ENCODE data around the gene OR8B2.
"Not testable (repeated sequence)": the region's sequence is repeated elsewhere in the genome, so short reads cannot be mapped to it uniquely, and the experiment has no call there.

Gene OR8B2

DNA sequence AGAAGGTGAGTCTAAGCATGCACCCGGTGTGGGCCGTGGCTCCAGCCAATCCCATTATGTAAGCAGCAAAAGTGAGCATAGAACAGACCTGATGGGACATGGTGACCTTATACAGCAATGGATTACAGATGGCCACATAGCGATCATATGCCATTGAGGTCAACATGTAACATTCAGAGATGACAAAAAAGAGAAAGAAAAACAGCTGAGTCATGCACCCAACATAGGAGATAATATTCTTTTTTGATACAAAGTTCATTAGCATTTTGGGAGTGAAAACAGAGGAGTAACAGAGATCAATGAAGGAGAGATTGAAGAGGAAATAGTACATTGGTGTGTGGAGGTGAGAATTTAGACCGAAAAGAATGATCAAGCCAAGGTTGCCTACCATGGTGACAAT lies 12.5 kb upstream of the OR8B2 start:
- not testable (repeated sequence) for H3K27me3 ChIP-seq (replicated peaks; ENCODE audit: control insufficient read depth, insufficient read depth, low read length, poor library complexity, severe bottlenecking)

DNA sequence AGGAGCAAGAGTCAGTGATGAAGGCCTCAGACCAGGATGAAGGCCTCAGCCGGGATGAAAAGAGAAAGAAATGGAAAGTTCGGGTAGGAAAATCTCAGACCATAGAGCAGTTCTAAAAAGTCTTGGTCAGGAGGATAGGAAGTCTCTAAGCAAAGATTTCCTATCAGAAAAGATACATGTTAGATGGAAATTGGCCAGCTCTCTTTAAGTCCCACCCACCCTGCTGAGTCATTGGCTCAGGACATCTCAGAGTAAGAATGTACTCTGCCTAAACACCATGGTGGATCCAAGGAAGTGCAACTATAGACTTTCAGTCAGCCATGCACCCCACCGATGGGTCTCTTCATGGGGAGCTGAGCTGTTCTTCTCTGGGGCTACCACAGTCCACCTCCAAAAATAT lies 10.1 kb upstream of the OR8B2 start:
- no peaks in the 10 kb centered on the region for H3K36me3 ChIP-seq (ENCODE audit: control insufficient read depth, insufficient read depth, low read length)
- no peak overlapping the region for H3K27ac ChIP-seq (ENCODE audit: insufficient read depth, low read length, poor library complexity, severe bottlenecking)
- H3K27me3 ChIP-seq (replicated peaks; ENCODE audit: control insufficient read depth, insufficient read depth, low read length, poor library complexity, severe bottlenecking): no peaks in the 10 kb centered on the region
- no peak overlapping the region for H3K4me3 ChIP-seq (ENCODE audit: insufficient read depth, low read depth, low read length, poor library complexity, severe bottlenecking)
- H3K4me1 ChIP-seq (ENCODE audit: control insufficient read depth, insufficient read depth, low read length, poor library complexity, severe bottlenecking): no peaks in the 10 kb centered on the region
- no peak for DNase-seq
- no peaks in the 10 kb centered on the region for H3K9me3 ChIP-seq (ENCODE audit: control insufficient read depth, low read length)

More for the DNA sequence above, 12.5 kb upstream of the OR8B2 start:
- not testable (repeated sequence) for H3K4me1 ChIP-seq (ENCODE audit: control insufficient read depth, insufficient read depth, low read length, poor library complexity, severe bottlenecking); H3K27ac ChIP-seq (ENCODE audit: insufficient read depth, low read length, poor library complexity, severe bottlenecking); H3K9me3 ChIP-seq (ENCODE audit: control insufficient read depth, low read length); H3K36me3 ChIP-seq (ENCODE audit: control insufficient read depth, insufficient read depth, low read length); DNase-seq; H3K4me3 ChIP-seq (ENCODE audit: insufficient read depth, low read depth, low read length, poor library complexity, severe bottlenecking)

DNA sequence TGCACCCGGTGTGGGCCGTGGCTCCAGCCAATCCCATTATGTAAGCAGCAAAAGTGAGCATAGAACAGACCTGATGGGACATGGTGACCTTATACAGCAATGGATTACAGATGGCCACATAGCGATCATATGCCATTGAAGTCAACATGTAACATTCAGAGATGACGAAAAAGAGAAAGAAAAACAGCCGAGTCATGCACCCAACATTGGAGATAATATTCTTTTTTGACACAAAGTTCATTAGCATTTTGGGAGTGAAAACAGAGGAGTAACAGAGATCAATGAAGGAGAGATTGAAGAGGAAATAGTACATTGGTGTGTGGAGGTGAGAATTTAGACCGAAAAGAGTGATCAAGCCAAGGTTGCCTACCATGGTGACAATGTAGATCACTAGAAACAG lies 1.4 kb downstream of the OR8B2 start:
- not testable (repeated sequence) for H3K4me1 ChIP-seq (ENCODE audit: control insufficient read depth, insufficient read depth, low read length, poor library complexity, severe bottlenecking); H3K27me3 ChIP-seq (replicated peaks; ENCODE audit: control insufficient read depth, insufficient read depth, low read length, poor library complexity, severe bottlenecking); H3K27ac ChIP-seq (ENCODE audit: insufficient read depth, low read length, poor library complexity, severe bottlenecking); H3K36me3 ChIP-seq (ENCODE audit: control insufficient read depth, insufficient read depth, low read length); H3K4me3 ChIP-seq (ENCODE audit: insufficient read depth, low read depth, low read length, poor library complexity, severe bottlenecking); H3K9me3 ChIP-seq (ENCODE audit: control insufficient read depth, low read length); DNase-seq

DNA sequence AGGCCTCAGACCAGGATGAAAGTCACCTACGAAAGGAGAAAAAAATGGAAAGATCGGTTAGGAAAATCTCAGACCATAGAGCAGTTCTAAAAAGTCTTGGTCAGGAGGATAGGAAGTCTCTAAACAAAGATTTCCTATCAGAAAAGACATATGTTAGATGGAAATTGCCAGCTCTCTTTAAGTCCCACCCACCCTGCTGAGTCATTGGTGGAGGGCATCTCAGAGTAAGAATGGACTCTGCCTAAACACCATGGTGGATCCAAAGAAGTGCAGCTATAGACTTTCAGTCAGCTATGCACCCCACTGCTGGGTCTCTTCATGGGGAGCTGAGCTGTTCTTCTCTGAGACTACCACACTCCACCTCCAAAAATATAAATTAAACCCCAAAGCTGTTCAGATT lies 3.7 kb downstream of the OR8B2 start:
- no peaks in the 10 kb centered on the region for H3K27me3 ChIP-seq (replicated peaks; ENCODE audit: control insufficient read depth, insufficient read depth, low read length, poor library complexity, severe bottlenecking)
- no peaks in the 10 kb centered on the region for H3K36me3 ChIP-seq (ENCODE audit: control insufficient read depth, insufficient read depth, low read length)
- no peak overlapping the region for H3K4me3 ChIP-seq (ENCODE audit: insufficient read depth, low read depth, low read length, poor library complexity, severe bottlenecking)
- DNase-seq: no peak
- H3K27ac ChIP-seq (ENCODE audit: insufficient read depth, low read length, poor library complexity, severe bottlenecking): no peak overlapping the region
- H3K4me1 ChIP-seq (ENCODE audit: control insufficient read depth, insufficient read depth, low read length, poor library complexity, severe bottlenecking): no peaks in the 10 kb centered on the region
- H3K9me3 ChIP-seq (ENCODE audit: control insufficient read depth, low read length): no peaks in the 10 kb centered on the region

DNA sequence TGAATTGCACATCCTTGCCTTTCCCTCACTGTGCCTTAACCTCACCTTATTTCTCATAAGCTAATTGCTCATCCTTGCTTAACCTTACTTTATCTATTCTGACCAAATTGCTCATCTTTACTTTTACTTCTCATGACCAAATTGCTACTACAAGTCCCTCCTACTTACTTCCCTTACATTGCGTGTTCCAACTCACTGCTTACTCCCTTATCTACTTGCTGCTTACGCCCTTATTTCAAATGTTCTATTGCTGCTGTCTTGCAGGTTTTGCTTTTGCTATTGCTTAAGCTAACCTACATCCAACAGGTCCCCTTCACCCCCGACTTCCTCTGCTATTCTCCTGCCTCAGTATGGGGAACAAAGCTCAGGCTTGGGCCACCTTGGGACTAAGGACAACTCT lies 8.0 kb downstream of the OR8B2 start:
- no peak for DNase-seq
- H3K27ac ChIP-seq (ENCODE audit: insufficient read depth, low read length, poor library complexity, severe bottlenecking): no peak overlapping the region
- no peaks in the 10 kb centered on the region for H3K36me3 ChIP-seq (ENCODE audit: control insufficient read depth, insufficient read depth, low read length)
- H3K27me3 ChIP-seq (replicated peaks; ENCODE audit: control insufficient read depth, insufficient read depth, low read length, poor library complexity, severe bottlenecking): no peaks in the 10 kb centered on the region
- no peak overlapping the region for H3K4me3 ChIP-seq (ENCODE audit: insufficient read depth, low read depth, low read length, poor library complexity, severe bottlenecking)
- no peaks in the 10 kb centered on the region for H3K9me3 ChIP-seq (ENCODE audit: control insufficient read depth, low read length)
- no peaks in the 10 kb centered on the region for H3K4me1 ChIP-seq (ENCODE audit: control insufficient read depth, insufficient read depth, low read length, poor library complexity, severe bottlenecking)

DNA sequence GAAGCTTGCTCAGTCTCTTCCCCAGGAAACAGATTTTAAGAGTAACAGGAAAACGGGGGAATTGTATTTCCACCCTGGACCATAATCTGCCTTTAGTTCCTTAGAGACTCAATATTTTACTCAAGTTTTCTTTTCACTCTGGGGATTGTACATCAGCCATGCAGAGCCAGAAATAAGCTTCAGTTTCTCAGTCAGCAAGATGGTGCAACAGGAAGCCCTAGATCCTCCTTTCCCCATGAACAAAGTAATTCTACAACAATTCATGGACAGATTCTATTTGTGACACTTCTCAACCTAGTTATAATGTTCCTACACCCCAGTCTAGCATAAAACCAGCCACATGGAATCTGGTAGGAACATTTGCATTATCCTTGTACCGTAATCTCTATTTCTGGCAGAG lies 24.7 kb downstream of the OR8B2 start:
- H3K4me1 ChIP-seq (ENCODE audit: control insufficient read depth, insufficient read depth, low read length, poor library complexity, severe bottlenecking): no peaks in the 10 kb centered on the region
- no peaks in the 10 kb centered on the region for H3K27me3 ChIP-seq (replicated peaks; ENCODE audit: control insufficient read depth, insufficient read depth, low read length, poor library complexity, severe bottlenecking)
- H3K4me3 ChIP-seq (ENCODE audit: insufficient read depth, low read depth, low read length, poor library complexity, severe bottlenecking): no peak overlapping the region
- H3K36me3 ChIP-seq (ENCODE audit: control insufficient read depth, insufficient read depth, low read length): no peaks in the 10 kb centered on the region
- H3K27ac ChIP-seq (ENCODE audit: insufficient read depth, low read length, poor library complexity, severe bottlenecking): no peak overlapping the region
- no peaks in the 10 kb centered on the region for H3K9me3 ChIP-seq (ENCODE audit: control insufficient read depth, low read length)
- no peak for DNase-seq

DNA sequence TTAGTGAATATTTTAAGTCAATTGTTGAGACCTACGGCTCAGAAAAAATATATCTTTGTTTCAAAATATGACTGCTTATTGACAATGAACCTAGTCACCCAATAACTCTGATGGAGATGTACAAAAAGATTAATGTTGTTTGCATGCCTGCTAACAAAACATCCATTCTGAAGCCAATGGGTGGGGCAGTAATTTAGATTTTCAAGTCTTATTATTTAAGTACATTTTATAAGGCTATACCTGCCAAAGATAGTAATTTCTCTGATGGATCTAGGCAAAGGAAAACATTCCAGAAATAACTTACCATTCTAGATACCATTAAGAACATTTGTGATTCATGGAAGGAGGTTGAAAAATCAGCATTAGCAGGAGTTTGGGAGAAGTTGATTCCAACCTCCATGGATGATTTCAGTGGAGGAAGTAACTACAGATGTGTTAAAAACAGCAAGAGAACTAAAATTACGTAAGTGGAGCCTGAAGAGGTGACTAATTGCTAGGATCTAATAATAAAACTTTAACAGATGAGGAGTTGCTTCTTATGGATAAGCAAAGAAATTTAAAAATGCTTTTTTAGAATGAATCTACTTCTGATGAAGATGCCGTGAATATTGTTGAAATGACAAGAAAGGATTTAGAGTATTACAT lies 37.9 kb downstream of the OR8B2 start:
- Histone ChIP-seq H3K36me3 (ENCODE audit: control insufficient read depth, insufficient read depth, low read length) (no peaks in the 10 kb centered on the region), H3K4me1 (ENCODE audit: control insufficient read depth, insufficient read depth, low read length, poor library complexity, severe bottlenecking) (no peaks in the 10 kb centered on the region), H3K27ac (ENCODE audit: insufficient read depth, low read length, poor library complexity, severe bottlenecking) (no peak overlapping the region), H3K27me3 (replicated peaks; ENCODE audit: control insufficient read depth, insufficient read depth, low read length, poor library complexity, severe bottlenecking) (no peaks in the 10 kb centered on the region), H3K9me3 (ENCODE audit: control insufficient read depth, low read length) (no peaks in the 10 kb centered on the region), H3K4me3 (ENCODE audit: insufficient read depth, low read depth, low read length, poor library complexity, severe bottlenecking) (no peak overlapping the region)
- DNase-seq: no peak

DNA sequence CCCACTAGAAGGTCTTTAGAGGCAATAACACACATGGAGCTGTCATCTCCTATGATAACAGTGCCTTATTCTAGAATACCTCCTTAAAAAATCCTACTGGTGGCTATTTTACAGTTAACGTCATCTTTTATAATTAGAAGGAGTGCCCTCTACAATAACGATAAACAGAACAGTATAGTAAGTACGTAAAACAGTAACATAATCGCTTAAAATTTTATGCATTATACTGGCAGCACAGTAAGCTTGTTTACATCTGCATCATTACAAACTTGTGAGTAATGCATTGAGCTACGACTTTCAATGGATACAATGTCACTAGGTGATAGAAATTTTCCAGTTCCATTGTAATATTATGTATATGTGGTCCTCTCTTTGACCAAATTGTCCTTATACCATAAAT lies 40.0 kb downstream of the OR8B2 start:
- Histone ChIP-seq H3K36me3 (ENCODE audit: control insufficient read depth, insufficient read depth, low read length) (no peaks in the 10 kb centered on the region), H3K27me3 (replicated peaks; ENCODE audit: control insufficient read depth, insufficient read depth, low read length, poor library complexity, severe bottlenecking) (no peaks in the 10 kb centered on the region), H3K27ac (ENCODE audit: insufficient read depth, low read length, poor library complexity, severe bottlenecking) (no peak overlapping the region), H3K4me1 (ENCODE audit: control insufficient read depth, insufficient read depth, low read length, poor library complexity, severe bottlenecking) (no peaks in the 10 kb centered on the region), H3K9me3 (ENCODE audit: control insufficient read depth, low read length) (no peaks in the 10 kb centered on the region), H3K4me3 (ENCODE audit: insufficient read depth, low read depth, low read length, poor library complexity, severe bottlenecking) (no peak overlapping the region)
- no peak for DNase-seq

DNA sequence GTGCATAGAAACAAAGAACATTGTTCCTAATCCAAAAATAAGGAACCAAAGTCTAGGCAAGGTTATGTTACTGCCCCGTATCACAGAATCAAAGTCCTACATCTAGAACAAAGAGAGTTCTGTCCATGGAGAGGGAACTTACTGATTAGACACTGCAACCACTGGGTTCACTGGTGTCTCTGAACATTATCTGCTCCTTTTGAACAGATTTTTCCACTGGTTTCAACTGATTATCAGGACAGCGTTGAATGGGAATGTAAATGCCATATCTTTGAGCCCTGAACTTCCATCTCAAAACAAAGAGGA lies 44.2 kb downstream of the OR8B2 start:
- no peak overlapping the region for H3K27ac ChIP-seq (ENCODE audit: insufficient read depth, low read length, poor library complexity, severe bottlenecking)
- no peak overlapping the region for H3K4me3 ChIP-seq (ENCODE audit: insufficient read depth, low read depth, low read length, poor library complexity, severe bottlenecking)
- H3K4me1 ChIP-seq (ENCODE audit: control insufficient read depth, insufficient read depth, low read length, poor library complexity, severe bottlenecking): no peaks in the 10 kb centered on the region
- H3K27me3 ChIP-seq (replicated peaks; ENCODE audit: control insufficient read depth, insufficient read depth, low read length, poor library complexity, severe bottlenecking): no peaks in the 10 kb centered on the region
- no peaks in the 10 kb centered on the region for H3K36me3 ChIP-seq (ENCODE audit: control insufficient read depth, insufficient read depth, low read length)
- H3K9me3 ChIP-seq (ENCODE audit: control insufficient read depth, low read length): no peaks in the 10 kb centered on the region
- DNase-seq: no peak

DNA sequence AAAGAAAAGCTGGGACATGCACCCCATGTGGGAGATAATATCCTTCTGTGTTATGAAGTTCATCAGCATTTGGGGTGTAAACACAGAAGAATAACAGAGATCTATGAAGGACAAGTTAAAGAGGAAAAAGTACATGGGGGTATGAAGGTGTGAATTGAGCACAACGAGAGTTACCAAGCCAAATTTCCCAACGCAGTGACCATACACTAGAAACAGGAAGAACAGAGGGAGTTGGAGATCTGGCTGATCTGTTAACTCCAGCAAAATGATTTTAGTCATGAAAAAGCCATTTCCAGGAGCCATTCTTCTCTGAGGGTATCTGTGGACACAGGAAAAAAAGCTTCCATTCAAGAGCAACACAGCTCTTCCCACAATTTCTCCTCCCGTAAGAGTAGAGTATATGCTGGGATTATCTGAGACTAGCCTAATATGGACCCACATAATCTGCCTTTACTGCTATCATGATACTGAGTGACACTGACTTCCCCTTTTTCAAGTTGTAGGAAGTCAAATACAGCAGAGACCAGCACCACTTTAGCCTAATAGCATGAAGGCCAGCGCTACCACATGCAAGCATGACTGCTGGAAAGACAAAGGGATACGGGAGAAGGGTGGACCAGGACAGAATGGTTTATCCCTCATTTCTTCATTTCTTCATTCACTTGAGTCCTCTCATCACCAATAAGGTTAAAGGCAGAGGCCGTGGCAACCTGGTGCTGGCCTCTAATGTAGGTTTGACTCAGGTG lies 44.7 kb downstream of the OR8B2 start:
- Histone ChIP-seq H3K27ac (ENCODE audit: insufficient read depth, low read length, poor library complexity, severe bottlenecking) (no peak overlapping the region), H3K36me3 (ENCODE audit: control insufficient read depth, insufficient read depth, low read length) (no peaks in the 10 kb centered on the region), H3K4me3 (ENCODE audit: insufficient read depth, low read depth, low read length, poor library complexity, severe bottlenecking) (no peak overlapping the region), H3K4me1 (ENCODE audit: control insufficient read depth, insufficient read depth, low read length, poor library complexity, severe bottlenecking) (no peaks in the 10 kb centered on the region), H3K27me3 (replicated peaks; ENCODE audit: control insufficient read depth, insufficient read depth, low read length, poor library complexity, severe bottlenecking) (no peaks in the 10 kb centered on the region), H3K9me3 (ENCODE audit: control insufficient read depth, low read length) (no peaks in the 10 kb centered on the region)
- no peak for DNase-seq
